Measurements from ENCODE around the gene METTL25B. TPM values are rescaled to one million over a fixed set of nuclear protein-coding genes. Genes with fewer than 3 reads are reported as not detected.

METTL25B gene
- total and polyA plus RNA-seq, 2 of the 13 experiments (the other 11 are each of a cell fraction or from before 2014, with no cell fraction given): 11.9 to 24.0 TPM

DNA sequence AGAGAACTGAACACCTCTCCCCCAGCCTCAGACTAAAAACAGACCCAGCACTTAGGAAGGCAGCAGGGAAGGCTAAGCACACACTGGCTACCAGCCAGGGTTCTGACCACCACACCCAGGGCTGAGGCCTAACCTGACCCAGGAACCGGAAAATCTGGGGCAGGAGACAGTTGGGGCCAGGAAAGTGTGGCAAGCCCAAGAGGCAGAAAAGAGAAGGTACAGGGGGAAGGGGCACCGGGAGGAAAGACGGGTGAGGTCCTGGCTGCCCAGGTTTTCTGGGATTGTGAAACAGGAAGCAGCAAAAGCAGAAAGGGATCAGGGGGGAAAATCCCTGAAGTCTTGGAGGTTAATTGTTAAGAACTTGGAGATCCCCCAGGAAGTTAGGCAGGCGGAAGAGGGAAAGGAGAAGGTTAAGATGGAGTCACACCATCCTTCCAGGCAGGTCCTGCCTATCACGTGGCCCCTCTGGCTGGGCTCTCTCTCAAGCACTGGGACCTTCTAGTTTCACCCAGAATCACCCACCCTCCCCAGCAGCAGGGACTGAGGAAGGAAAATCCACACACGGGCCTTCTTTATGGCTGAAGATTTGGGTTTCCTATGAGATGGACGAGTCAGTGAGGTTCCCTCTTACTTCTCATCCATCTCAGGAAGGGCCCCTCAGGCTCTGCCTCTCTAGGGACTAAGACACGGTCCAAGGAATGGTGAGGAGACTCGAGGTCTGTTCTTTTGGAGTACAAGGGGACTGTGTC is 20.6 kb downstream of the METTL25B start (continued):
- TF ChIP-seq, protein P1, sequence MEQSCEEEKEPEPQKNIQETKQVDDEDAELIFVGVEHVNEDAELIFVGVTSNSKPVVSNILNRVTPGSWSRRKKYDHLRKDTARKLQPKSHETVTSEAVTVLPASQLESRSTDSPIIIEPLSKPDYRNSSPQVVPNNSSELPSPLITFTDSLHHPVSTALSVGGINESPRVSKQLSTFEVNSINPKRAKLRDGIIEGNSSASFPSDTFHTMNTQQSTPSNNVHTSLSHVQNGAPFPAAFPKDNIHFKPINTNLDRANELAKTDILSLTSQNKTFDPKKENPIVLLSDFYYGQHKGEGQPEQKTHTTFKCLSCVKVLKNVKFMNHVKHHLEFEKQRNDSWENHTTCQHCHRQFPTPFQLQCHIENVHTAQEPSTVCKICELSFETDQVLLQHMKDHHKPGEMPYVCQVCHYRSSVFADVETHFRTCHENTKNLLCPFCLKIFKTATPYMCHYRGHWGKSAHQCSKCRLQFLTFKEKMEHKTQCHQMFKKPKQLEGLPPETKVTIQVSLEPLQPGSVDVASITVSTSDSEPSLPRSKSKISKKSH (CRISPR knock-in tag; IDR thresholded peaks at IDR 0.05; ENCODE audit: borderline replicate concordance): no peak
- no peak for TF ChIP-seq MATR3 (CRISPR knock-in tag; IDR thresholded peaks at IDR 0.05)
- TF ChIP-seq ZNF589 (CRISPR knock-in tag; conservative IDR thresholded peaks at IDR 0.05): no peak
- TF ChIP-seq, protein P2, sequence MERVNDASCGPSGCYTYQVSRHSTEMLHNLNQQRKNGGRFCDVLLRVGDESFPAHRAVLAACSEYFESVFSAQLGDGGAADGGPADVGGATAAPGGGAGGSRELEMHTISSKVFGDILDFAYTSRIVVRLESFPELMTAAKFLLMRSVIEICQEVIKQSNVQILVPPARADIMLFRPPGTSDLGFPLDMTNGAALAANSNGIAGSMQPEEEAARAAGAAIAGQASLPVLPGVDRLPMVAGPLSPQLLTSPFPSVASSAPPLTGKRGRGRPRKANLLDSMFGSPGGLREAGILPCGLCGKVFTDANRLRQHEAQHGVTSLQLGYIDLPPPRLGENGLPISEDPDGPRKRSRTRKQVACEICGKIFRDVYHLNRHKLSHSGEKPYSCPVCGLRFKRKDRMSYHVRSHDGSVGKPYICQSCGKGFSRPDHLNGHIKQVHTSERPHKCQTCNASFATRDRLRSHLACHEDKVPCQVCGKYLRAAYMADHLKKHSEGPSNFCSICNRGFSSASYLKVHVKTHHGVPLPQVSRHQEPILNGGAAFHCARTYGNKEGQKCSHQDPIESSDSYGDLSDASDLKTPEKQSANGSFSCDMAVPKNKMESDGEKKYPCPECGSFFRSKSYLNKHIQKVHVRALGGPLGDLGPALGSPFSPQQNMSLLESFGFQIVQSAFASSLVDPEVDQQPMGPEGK (CRISPR knock-in tag; IDR thresholded peaks at IDR 0.05): peak; percentile 13; the same call in 1 of the 2 replicates
- peak; percentile 74 for TF ChIP-seq THAP11 (CRISPR knock-in tag; IDR thresholded peaks at IDR 0.05)
- TF ChIP-seq CREM (IDR thresholded peaks at IDR 0.05): peak; percentile 25; the same call in 1 of the 2 replicates
- TF ChIP-seq CREM (CRISPR knock-in tag; IDR thresholded peaks at IDR 0.05): no peak
- TF ChIP-seq, protein P3, sequence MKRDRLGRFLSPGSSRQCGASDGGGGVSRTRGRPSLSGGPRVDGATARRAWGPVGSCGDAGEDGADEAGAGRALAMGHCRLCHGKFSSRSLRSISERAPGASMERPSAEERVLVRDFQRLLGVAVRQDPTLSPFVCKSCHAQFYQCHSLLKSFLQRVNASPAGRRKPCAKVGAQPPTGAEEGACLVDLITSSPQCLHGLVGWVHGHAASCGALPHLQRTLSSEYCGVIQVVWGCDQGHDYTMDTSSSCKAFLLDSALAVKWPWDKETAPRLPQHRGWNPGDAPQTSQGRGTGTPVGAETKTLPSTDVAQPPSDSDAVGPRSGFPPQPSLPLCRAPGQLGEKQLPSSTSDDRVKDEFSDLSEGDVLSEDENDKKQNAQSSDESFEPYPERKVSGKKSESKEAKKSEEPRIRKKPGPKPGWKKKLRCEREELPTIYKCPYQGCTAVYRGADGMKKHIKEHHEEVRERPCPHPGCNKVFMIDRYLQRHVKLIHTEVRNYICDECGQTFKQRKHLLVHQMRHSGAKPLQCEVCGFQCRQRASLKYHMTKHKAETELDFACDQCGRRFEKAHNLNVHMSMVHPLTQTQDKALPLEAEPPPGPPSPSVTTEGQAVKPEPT (CRISPR knock-in tag; IDR thresholded peaks at IDR 0.05; ENCODE audit: low read depth): no peak
- no peak for TF ChIP-seq ZNF850 (CRISPR knock-in tag; conservative IDR thresholded peaks at IDR 0.05)
- TF ChIP-seq ZC3H13 (CRISPR knock-in tag; IDR thresholded peaks at IDR 0.05): no peak
- peak; percentile 92 for TF ChIP-seq NR2C2 (CRISPR knock-in tag; IDR thresholded peaks at IDR 0.05; ENCODE audit: borderline replicate concordance)
- TF ChIP-seq, protein P4, sequence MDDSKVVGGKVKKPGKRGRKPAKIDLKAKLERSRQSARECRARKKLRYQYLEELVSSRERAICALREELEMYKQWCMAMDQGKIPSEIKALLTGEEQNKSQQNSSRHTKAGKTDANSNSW (CRISPR knock-in tag; IDR thresholded peaks at IDR 0.05; ENCODE audit: borderline replicate concordance): no peak
- TF ChIP-seq, protein P5, sequence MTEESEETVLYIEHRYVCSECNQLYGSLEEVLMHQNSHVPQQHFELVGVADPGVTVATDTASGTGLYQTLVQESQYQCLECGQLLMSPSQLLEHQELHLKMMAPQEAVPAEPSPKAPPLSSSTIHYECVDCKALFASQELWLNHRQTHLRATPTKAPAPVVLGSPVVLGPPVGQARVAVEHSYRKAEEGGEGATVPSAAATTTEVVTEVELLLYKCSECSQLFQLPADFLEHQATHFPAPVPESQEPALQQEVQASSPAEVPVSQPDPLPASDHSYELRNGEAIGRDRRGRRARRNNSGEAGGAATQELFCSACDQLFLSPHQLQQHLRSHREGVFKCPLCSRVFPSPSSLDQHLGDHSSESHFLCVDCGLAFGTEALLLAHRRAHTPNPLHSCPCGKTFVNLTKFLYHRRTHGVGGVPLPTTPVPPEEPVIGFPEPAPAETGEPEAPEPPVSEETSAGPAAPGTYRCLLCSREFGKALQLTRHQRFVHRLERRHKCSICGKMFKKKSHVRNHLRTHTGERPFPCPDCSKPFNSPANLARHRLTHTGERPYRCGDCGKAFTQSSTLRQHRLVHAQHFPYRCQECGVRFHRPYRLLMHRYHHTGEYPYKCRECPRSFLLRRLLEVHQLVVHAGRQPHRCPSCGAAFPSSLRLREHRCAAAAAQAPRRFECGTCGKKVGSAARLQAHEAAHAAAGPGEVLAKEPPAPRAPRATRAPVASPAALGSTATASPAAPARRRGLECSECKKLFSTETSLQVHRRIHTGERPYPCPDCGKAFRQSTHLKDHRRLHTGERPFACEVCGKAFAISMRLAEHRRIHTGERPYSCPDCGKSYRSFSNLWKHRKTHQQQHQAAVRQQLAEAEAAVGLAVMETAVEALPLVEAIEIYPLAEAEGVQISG (CRISPR knock-in tag; IDR thresholded peaks at IDR 0.05): peak; percentile 61; the same call in 1 of the 2 replicates
- TF ChIP-seq, protein P6, sequence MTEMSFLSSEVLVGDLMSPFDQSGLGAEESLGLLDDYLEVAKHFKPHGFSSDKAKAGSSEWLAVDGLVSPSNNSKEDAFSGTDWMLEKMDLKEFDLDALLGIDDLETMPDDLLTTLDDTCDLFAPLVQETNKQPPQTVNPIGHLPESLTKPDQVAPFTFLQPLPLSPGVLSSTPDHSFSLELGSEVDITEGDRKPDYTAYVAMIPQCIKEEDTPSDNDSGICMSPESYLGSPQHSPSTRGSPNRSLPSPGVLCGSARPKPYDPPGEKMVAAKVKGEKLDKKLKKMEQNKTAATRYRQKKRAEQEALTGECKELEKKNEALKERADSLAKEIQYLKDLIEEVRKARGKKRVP (CRISPR knock-in tag; IDR thresholded peaks at IDR 0.05): no peak
- no peak for TF ChIP-seq ZNF496 (CRISPR knock-in tag; IDR thresholded peaks at IDR 0.05; ENCODE audit: insufficient replicate concordance)
- TF ChIP-seq ZFYVE20 (CRISPR knock-in tag; IDR thresholded peaks at IDR 0.05; ENCODE audit: borderline replicate concordance, low read depth): no peak
- peak; percentile 39; the same call in 1 of the 2 replicates for TF ChIP-seq PHF8 (CRISPR knock-in tag; IDR thresholded peaks at IDR 0.05)
- TF ChIP-seq TOPORS (CRISPR knock-in tag; IDR thresholded peaks at IDR 0.05): no peak
- peak; percentile 64 for TF ChIP-seq GABPB1 (CRISPR knock-in tag; IDR thresholded peaks at IDR 0.05)

All from HepG2 (cell line).